Cardiac fibroblast (primary cell): ENCODE data around the gene IRF4.
A peak's percentile ranks its signal among the peaks of the same experiment; 100 is the strongest.

Experiments
- DNase-seq, 2 donors: peaks; one replicate each; pipeline versions ENCODE4 v3.0.0 to v3.0.0-alpha.2; 2010; ENCODE audit warnings: low read depth in 2 of 2
- H3K4me3 ChIP-seq, 2 donors: replicated peaks in 1 of 2; 1 replicate in 1 of 2; 2 replicates in 1 of 2; pipeline ENCODE4 v1.5.1; 2011; ENCODE audit warnings: low read depth in 2 of 2, low read length in 2 of 2, mild to moderate bottlenecking in 2 of 2, moderate library complexity in 1 of 2
- TF ChIP-seq, protein P1 (sequence below): IDR thresholded peaks from one replicate; pipeline ENCODE4 v1.5.1; 2011; ENCODE audit warnings: low read depth, mild to moderate bottlenecking, low read length, inconsistent platforms

Gene IRF4

DNA sequence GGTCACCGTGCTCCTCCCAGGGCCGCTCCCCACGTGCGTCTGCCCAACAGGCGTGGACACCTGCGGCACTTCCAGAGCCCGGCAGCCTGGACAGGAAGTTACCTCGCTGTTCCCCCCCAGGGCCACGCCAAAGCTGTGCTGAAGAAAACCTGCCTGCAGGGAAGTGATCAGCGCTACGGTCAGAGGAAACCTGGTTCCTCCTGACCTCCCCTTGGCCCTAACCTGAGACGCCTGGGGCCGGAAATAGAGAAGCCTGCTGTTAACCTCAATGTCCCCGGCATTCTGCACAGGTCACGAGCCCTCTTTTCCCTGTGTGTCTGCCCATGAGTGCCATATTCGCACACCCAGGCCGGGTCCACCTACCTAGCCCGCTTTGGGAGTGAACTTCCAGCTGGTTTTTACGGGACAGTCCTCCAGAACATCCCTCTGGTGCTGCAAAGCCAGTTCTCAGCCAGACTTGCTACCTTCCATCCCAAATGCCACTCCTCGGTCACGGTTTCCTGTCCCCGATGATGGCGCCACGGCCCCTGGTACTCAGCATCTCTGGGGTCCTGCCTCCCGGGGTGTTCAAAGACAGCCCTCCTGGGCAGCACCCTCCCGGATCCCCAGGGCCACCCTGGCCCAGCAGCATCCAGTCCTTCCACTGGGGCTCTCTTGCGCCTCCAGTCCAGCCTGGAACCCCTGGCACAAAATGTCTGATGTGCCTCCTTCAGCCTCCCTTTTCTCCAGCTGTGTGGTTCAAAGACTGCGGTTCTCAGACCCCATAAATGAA, 12.0 kb upstream of the IRF4 start:
- TF ChIP-seq, protein P1, sequence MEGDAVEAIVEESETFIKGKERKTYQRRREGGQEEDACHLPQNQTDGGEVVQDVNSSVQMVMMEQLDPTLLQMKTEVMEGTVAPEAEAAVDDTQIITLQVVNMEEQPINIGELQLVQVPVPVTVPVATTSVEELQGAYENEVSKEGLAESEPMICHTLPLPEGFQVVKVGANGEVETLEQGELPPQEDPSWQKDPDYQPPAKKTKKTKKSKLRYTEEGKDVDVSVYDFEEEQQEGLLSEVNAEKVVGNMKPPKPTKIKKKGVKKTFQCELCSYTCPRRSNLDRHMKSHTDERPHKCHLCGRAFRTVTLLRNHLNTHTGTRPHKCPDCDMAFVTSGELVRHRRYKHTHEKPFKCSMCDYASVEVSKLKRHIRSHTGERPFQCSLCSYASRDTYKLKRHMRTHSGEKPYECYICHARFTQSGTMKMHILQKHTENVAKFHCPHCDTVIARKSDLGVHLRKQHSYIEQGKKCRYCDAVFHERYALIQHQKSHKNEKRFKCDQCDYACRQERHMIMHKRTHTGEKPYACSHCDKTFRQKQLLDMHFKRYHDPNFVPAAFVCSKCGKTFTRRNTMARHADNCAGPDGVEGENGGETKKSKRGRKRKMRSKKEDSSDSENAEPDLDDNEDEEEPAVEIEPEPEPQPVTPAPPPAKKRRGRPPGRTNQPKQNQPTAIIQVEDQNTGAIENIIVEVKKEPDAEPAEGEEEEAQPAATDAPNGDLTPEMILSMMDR, result no peak
- DNase-seq, result no peak
- H3K4me3 ChIP-seq, result no peak overlapping the region

DNA sequence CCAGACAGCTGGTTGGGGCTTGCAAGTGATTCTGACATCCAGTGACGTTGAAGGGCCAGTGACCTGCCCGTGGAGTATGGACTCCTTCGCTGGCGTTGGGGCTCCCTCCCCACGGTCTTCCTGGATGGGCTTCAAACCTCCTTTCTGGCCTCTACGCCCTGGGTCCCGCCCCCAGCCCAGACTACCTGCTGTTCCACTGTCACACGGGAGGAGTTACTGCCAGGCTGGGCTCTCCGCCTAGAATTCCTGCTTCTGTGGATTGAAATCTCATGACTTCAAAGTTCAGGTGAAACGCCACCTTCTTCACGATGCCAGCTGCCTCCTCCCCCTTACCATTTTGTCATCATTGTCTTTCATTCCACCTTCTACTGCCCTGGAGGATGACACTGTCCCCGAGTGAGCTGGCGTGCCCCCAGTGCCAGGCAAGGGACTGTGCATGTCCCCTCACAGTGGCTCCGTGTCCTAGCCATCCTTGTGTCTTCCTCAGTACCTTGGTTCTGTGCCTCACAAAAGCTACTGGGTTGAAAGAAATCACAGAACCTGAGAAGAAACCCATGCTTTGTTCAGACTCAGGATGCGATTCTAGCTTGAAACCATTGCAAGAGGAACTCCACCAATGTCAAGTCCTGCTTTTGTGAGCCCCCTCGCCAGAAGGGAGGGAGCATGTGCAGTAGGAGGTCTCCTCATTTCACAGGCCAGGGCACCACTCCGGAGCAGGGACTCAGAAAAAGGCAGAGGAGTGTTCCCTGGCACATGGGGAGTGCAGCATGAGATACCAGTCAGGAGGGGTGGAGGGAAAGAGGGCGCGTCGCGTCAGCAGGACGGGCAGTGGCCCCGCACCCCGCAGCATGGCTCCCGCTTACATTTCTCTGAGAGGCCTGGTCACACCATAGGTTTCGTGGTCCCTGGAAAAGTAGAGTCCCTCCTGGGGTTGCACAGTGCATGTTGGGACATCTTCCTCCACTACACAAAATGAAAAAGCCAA, 11.0 kb upstream of the IRF4 start:
- H3K4me3 ChIP-seq, result no peak overlapping the region
- TF ChIP-seq, protein P1, result no peak

DNA sequence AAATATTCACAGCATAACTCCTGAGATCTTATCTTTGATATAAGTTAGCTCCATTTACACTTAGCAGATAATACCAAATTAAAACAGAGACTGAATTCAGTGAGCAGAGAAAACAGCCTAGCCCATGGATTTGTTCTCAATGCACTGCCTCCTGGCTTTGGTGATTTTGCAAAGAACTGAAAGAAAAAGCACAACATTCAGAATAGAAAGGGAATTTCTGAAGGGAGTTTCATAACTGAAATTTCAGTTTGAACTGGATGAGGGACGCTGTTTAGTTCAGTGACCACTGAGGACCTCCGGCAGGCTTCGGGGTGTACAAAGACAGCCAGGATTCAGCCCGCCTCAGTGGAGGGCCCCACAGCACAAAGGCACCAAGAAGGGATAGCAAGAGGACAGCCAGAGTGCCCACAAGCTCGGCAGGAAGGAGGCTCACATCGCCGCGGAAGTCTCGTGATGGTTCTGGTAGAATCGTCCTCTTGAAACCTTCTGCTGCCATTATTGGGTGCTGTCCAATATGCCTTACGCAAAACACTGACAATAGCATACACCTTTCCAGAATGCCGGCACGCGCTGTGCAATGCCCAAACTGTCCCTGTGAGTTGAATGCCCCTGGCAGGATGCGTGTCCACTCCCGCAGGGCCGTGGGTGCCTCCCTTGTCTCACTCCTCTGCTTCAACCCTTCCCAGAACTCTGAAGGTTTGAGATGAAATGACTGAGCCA, 9.7 kb upstream of the IRF4 start:
- TF ChIP-seq, protein P1, result no peak
- H3K4me3 ChIP-seq, result no peak overlapping the region
- no peak for DNase-seq

More for the DNA sequence above, 11.0 kb upstream of the IRF4 start:
- DNase-seq, result no peak

DNA sequence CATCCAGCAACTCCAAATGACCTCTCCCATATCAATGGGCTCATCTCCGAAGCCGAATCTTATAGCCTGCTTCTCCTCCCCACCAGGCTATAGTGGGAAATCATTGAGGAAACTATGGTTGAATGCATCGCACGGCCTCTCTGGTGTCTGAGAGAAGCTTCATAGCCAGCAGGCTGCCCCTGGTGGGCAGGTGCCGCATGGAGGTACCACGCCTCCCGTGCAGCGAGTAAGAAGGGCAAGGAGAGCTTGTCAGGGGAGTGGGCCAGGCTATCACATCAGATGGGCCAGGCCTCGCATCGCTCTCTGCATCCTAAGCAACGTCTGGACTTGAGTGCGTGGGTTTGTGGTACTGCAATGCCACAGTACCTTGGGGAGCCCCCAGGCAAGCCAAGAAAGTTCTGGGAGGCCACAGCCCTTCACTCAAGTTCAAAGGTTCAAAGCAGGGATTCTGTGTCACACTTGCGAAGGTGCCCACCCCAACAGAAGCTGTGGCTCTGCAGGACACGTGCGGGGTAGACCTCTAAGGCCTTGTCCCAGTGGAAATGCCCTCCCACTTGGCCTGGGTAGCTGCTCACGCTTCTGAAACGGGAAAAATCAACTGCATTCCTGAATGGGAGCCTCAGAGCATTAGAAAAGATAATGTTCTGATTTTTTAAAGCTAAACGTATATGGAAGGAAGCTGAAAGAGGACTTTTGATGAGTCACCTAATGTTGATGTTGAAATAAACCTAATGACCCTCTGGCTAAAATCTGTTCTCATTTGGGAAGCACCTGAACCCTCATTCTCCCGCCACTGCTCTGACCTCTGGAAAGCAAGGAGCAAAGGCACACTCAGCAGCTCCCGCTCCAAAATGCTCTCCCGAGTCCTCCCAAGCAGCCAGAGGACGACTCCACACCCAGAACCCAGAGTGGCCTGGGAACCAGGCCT, 8.4 kb upstream of the IRF4 start:
- DNase-seq, result peak in 1 of 2 donors; percentile 7
- H3K4me3 ChIP-seq, result no peak overlapping the region
- TF ChIP-seq, protein P1, result no peak

GRCh38 chr6:383856-384255, 7.7 kb upstream of the IRF4 start:
- no peak overlapping the region for H3K4me3 ChIP-seq
- TF ChIP-seq, protein P1, result no peak
- DNase-seq, result no peak
